Measurements from ENCODE around the gene PDZD2.

GRCh38 chr5:32158679-32158975 lies 519.7 kb downstream of the PDZD2 start:
- no peak for TF ChIP-seq CTCF (IDR thresholded peaks at IDR 0.05)
- no peak for TF ChIP-seq POLR2A (IDR thresholded peaks at IDR 0.05)
- no peak for TF ChIP-seq POLR2AphosphoS5 (IDR thresholded peaks at IDR 0.05; ENCODE audit: insufficient read depth in 1 of 2, low read depth in 1 of 2)

Data from vagina (tissue), 2 donors.